A673 (cell line): ENCODE data around the gene RPL10A. TPM values are rescaled to one million over a fixed set of nuclear protein-coding genes. Genes with fewer than 3 reads are reported as not detected.
"Not testable (repeated sequence)": the region's sequence is repeated elsewhere in the genome, so short reads cannot be mapped to it uniquely, and the experiment has no call there.

Experiments
- BruUV-seq: library from RNA; stranded (reverse); fragments of 400-500 nt; replicated peaks from 2 replicates; lab custom pipeline; 2021; lab: Mats Ljungman, UMichigan
- CTCF ChIA-PET: fragments of 300-600 bp; sonication (Branson Sonifier 250); formaldehyde crosslinking; loops from one replicate; lab custom pipeline; 2022; ENCODE audit warnings: antibody characterized with exemption; lab: Charles Lee
- POLR2A ChIA-PET: fragments of 300-600 bp; sonication (Branson Sonifier 250); formaldehyde crosslinking; loops from one replicate; lab custom pipeline; 2022; ENCODE audit warnings: antibody characterized with exemption; ENCODE audit not compliant: low non-redundant PET; lab: Charles Lee
- DNase-seq: peaks from one replicate; pipeline ENCODE4 v3.0.0-alpha.2; 2015; ENCODE audit warnings: low spot score
- H3K27ac ChIP-seq: fragments of 200-600 bp; sonication (generic); 2 replicates; pipeline ENCODE4 v1.5.1; 2016; ENCODE audit warnings: mixed run types, low read depth, mild to moderate bottlenecking, mixed read lengths, antibody characterized with exemption, low read length; ENCODE audit not compliant: poor library complexity, severe bottlenecking
- H3K27me3 ChIP-seq: fragments of 200-600 bp; sonication (generic); replicated peaks from 2 replicates; pipeline ENCODE4 v1.6.1; 2017; ENCODE audit warnings: mixed run types, low read depth, mild to moderate bottlenecking, mixed read lengths, antibody characterized with exemption, low read length; ENCODE audit not compliant: insufficient read depth, poor library complexity
- H3K36me3 ChIP-seq: fragments of 200-600 bp; sonication (generic); 2 replicates; pipeline ENCODE4 v1.6.1; 2016; ENCODE audit warnings: mixed run types, mild to moderate bottlenecking, mixed read lengths, antibody characterized with exemption, low read length; ENCODE audit not compliant: insufficient read depth, poor library complexity, severe bottlenecking
- H3K4me1 ChIP-seq: fragments of 200-600 bp; sonication (generic); 2 replicates; pipeline ENCODE4 v1.6.1; 2017; ENCODE audit warnings: mixed run types, mild to moderate bottlenecking, mixed read lengths, antibody characterized with exemption, low read length; ENCODE audit not compliant: insufficient read depth, poor library complexity, severe bottlenecking
- H3K4me3 ChIP-seq: fragments of 200-600 bp; sonication (generic); 2 replicates; pipeline ENCODE4 v1.5.1; 2016; ENCODE audit warnings: low read depth, mixed run types, mild to moderate bottlenecking, mixed read lengths, low read length; ENCODE audit not compliant: poor library complexity, severe bottlenecking
- H3K9me3 ChIP-seq: fragments of 200-600 bp; sonication (generic); 2 replicates; pipeline ENCODE4 v1.6.1; 2016; ENCODE audit warnings: mixed run types, low read depth, mild to moderate bottlenecking, mixed read lengths, antibody characterized with exemption, low read length; ENCODE audit not compliant: poor library complexity, severe bottlenecking
- CTCF ChIP-seq: fragments of 300-800, 200-600 bp; sonication (generic); conservative IDR thresholded peaks from 2 replicates; pipeline ENCODE4 v1.5.1; 2017; ENCODE audit warnings: low read depth, mild to moderate bottlenecking, antibody characterized with exemption, low read length, moderate library complexity, mixed read lengths
- EZH2 ChIP-seq: fragments of 200-600 bp; sonication (generic); IDR thresholded peaks from 2 replicates; pipeline ENCODE4 v1.6.1; 2017; ENCODE audit warnings: borderline replicate concordance, low read depth, mild to moderate bottlenecking, mixed read lengths, antibody characterized with exemption, low read length; ENCODE audit not compliant: poor library complexity, severe bottlenecking
- intact Hi-C: fragments of 100-400 bp; cut with micrococcal nuclease; formaldehyde crosslinking; loops from one replicate; pipeline ENCODE4 v1.10.0; 2022; ENCODE audit not compliant: unreplicated experiment
- total RNA-seq: library from RNA; stranded (reverse); gene quantifications from 2 replicates; pipeline ENCODE4 v1.2.3, GENCODE V29; 2021

The RPL10A gene
- total RNA-seq, 1 experiment from 2014 or later = 1,064 TPM

- intact Hi-C loops = no loop called here
- Histone ChIP-seq H3K36me3 (no peaks in the 10 kb centered on the region), H3K27me3 (no peaks in the 10 kb centered on the region), H3K27ac (no peak overlapping the region), H3K4me1 (no peaks in the 10 kb centered on the region), H3K9me3 (no peaks in the 10 kb centered on the region), H3K4me3 (no peak overlapping the region)
- ChIA-PET CTCF (no interaction called here), POLR2A (interaction anchor here (0.6 kb wide), 1 partner anchor 76 kb away, joined by 4 read pairs; no protein-coding TSS in a partner anchor)
- no peak for TF ChIP-seq CTCF
- no peak for TF ChIP-seq EZH2
- DNase-seq = no peak
- no TSS peak for BruUV-seq
Measured at GRCh38 chr6:35432291-35432690, 35.9 kb upstream of the RPL10A start.

- H3K36me3 ChIP-seq, H3K27ac ChIP-seq, intact Hi-C loops, BruUV-seq, H3K9me3 ChIP-seq, CTCF ChIA-PET, POLR2A ChIA-PET, H3K27me3 ChIP-seq, H3K4me3 ChIP-seq, H3K4me1 ChIP-seq, DNase-seq: not testable (repeated sequence)
Measured at GRCh38 chr6:35432702-35433101, 35.5 kb upstream of the RPL10A start.

GRCh38 chr6:35435074-35435837, 32.9 kb upstream of the RPL10A start:
- intact Hi-C loops = no loop called here
- no peak for DNase-seq
- Histone ChIP-seq H3K27ac (no peak overlapping the region), H3K9me3 (no peaks in the 10 kb centered on the region), H3K4me1 (no peaks in the 10 kb centered on the region), H3K4me3 (no peak overlapping the region), H3K27me3 (no peaks in the 10 kb centered on the region), H3K36me3 (no peaks in the 10 kb centered on the region)
- TF ChIP-seq EZH2 = no peak
- no peak for TF ChIP-seq CTCF
- no TSS peak for BruUV-seq
- ChIA-PET CTCF (interaction anchor here (0.7 kb wide), 2 partner anchors 10 to 14 kb away, joined by 4 read pairs; no protein-coding TSS in a partner anchor), POLR2A (no interaction called here)
